H9 (cell line): ENCODE data around the gene SLC29A4. TPM values are rescaled to one million over a fixed set of nuclear protein-coding genes. Genes with fewer than 3 reads are reported as not detected.

Experiments
- DNase-seq: peaks from one replicate; pipeline ENCODE4 v3.0.0-alpha.2; 2017
- H2AFZ ChIP-seq: one replicate; pipeline ENCODE4 v1.6.1; 2013; ENCODE audit warnings: mild to moderate bottlenecking, low read length, control low read depth, moderate library complexity
- H2AK5ac ChIP-seq: 2 replicates; pipeline ENCODE4 v1.6.1; 2013; ENCODE audit warnings: low read length, control low read depth, mixed read lengths; ENCODE audit not compliant: insufficient read length
- H2BK120ac ChIP-seq: one replicate; pipeline ENCODE4 v1.6.1; 2013; ENCODE audit warnings: low read depth, mild to moderate bottlenecking, low read length, control low read depth, inconsistent platforms; ENCODE audit not compliant: poor library complexity, severe bottlenecking
- H2BK12ac ChIP-seq: 2 replicates; pipeline ENCODE4 v1.6.1; 2013; ENCODE audit warnings: low read length, control low read depth, mixed read lengths, low read depth; ENCODE audit not compliant: insufficient read length
- H2BK15ac ChIP-seq: 2 replicates; pipeline ENCODE4 v1.6.1; 2013; ENCODE audit warnings: low read depth, low read length, control low read depth
- H2BK20ac ChIP-seq: one replicate; pipeline ENCODE4 v1.6.1; 2013; ENCODE audit warnings: low read depth, mild to moderate bottlenecking, low read length, control low read depth, inconsistent platforms; ENCODE audit not compliant: poor library complexity, severe bottlenecking
- H2BK5ac ChIP-seq: 2 replicates; pipeline ENCODE4 v1.6.1; 2013; ENCODE audit warnings: low read length, control low read depth, mixed read lengths; ENCODE audit not compliant: insufficient read length
- H3K14ac ChIP-seq: 2 replicates; pipeline ENCODE4 v1.6.1; 2013; ENCODE audit warnings: low read length, control low read depth; ENCODE audit not compliant: insufficient read depth
- H3K18ac ChIP-seq: 2 replicates; pipeline ENCODE4 v1.6.1; 2013; ENCODE audit warnings: low read depth, mild to moderate bottlenecking, mixed read lengths, low read length, control low read depth; ENCODE audit not compliant: insufficient read length
- H3K23ac ChIP-seq: 2 replicates; pipeline ENCODE4 v1.6.1; 2013; ENCODE audit warnings: low read length, control low read depth, mixed read lengths, low read depth; ENCODE audit not compliant: insufficient read length
- H3K23me2 ChIP-seq: 2 replicates; pipeline ENCODE4 v1.6.1; 2013; ENCODE audit warnings: low read depth, mild to moderate bottlenecking, mixed read lengths, low read length, control low read depth; ENCODE audit not compliant: insufficient read length, poor library complexity, severe bottlenecking
- H3K27ac ChIP-seq: 2 replicates; pipeline ENCODE4 v1.5.1; 2013; ENCODE audit warnings: low read length, control low read depth, mixed read lengths, low read depth; ENCODE audit not compliant: insufficient read length
- H3K27me3 ChIP-seq: 2 replicates; pipeline ENCODE4 v1.6.1; 2013; ENCODE audit warnings: low read length, control low read depth, inconsistent platforms; ENCODE audit not compliant: insufficient read depth
- H3K4ac ChIP-seq: 2 replicates; pipeline ENCODE4 v1.6.1; 2013; ENCODE audit warnings: low read depth, mild to moderate bottlenecking, control low read depth, inconsistent platforms, low read length, moderate library complexity
- H3K4me1 ChIP-seq: 2 replicates; pipeline ENCODE4 v1.6.1; 2013; ENCODE audit warnings: low read length, control low read depth, inconsistent platforms; ENCODE audit not compliant: insufficient read depth
- H3K4me2 ChIP-seq: 2 replicates; pipeline ENCODE4 v1.6.1; 2013; ENCODE audit warnings: low read length, control low read depth, mixed read lengths; ENCODE audit not compliant: insufficient read length, insufficient read depth
- H3K56ac ChIP-seq: 2 replicates; pipeline ENCODE4 v1.6.1; 2013; ENCODE audit warnings: low read depth, mild to moderate bottlenecking, mixed read lengths, low read length, control low read depth; ENCODE audit not compliant: insufficient read length
- H3K79me1 ChIP-seq: 2 replicates; pipeline ENCODE4 v1.6.1; 2013; ENCODE audit warnings: low read depth, mild to moderate bottlenecking, moderate library complexity, low read length, control low read depth, inconsistent platforms; ENCODE audit not compliant: insufficient read depth, poor library complexity, severe bottlenecking
- H3K79me2 ChIP-seq: 2 replicates; pipeline ENCODE4 v1.6.1; 2013; ENCODE audit warnings: low read length, control low read depth, inconsistent platforms; ENCODE audit not compliant: insufficient read depth
- H3K9ac ChIP-seq: 2 replicates; pipeline ENCODE4 v1.6.1; 2013; ENCODE audit warnings: low read length, control low read depth, mixed read lengths; ENCODE audit not compliant: insufficient read length; ENCODE audit errors: extremely low read depth
- H3K9me3 ChIP-seq: one replicate; pipeline ENCODE4 v1.6.1; 2013; ENCODE audit warnings: low read depth, low read length, inconsistent platforms; ENCODE audit not compliant: control insufficient read depth
- H3T11ph ChIP-seq: one replicate; pipeline ENCODE4 v1.6.1; 2013; ENCODE audit warnings: mild to moderate bottlenecking, low read length, control low read depth, inconsistent platforms
- H4K20me1 ChIP-seq: one replicate; pipeline ENCODE4 v1.6.1; 2013; ENCODE audit not compliant: control insufficient read depth, insufficient read length, insufficient read depth
- H4K5ac ChIP-seq: 2 replicates; pipeline ENCODE4 v1.6.1; 2013; ENCODE audit warnings: low read depth, mild to moderate bottlenecking, mixed read lengths, low read length, control low read depth; ENCODE audit not compliant: insufficient read length
- H4K8ac ChIP-seq: replicated peaks from 2 replicates; pipeline ENCODE4 v1.6.1; 2013; ENCODE audit warnings: low read length, control low read depth, mixed read lengths, low read depth; ENCODE audit not compliant: insufficient read length
- H4K91ac ChIP-seq: 2 replicates; pipeline ENCODE4 v1.6.1; 2013; ENCODE audit warnings: low read depth, mild to moderate bottlenecking, moderate library complexity, mixed read lengths, low read length, control low read depth; ENCODE audit not compliant: insufficient read length
- H3K27ac Mint-ChIP-seq, 3 experiments: 2 replicates in 2 of 3; 3 replicates in 1 of 3; pipeline ENCODE4 v1.8.0; 2020 to 2021; ENCODE audit warnings: mixed read lengths in 3 of 3, mild to moderate bottlenecking in 1 of 3, moderate library complexity in 1 of 3
- H3K27me3 Mint-ChIP-seq: 2 replicates; pipeline ENCODE4 v1.8.0; 2021; ENCODE audit warnings: low read depth, mild to moderate bottlenecking, moderate library complexity, mixed read lengths
- H3K36me3 Mint-ChIP-seq, 3 experiments: 2 replicates in 2 of 3; 3 replicates in 1 of 3; pipeline ENCODE4 v1.8.0; 2020 to 2021; ENCODE audit warnings: low read depth in 3 of 3, mixed read lengths in 3 of 3; ENCODE audit not compliant: insufficient read depth in 1 of 3
- H3K4me1 Mint-ChIP-seq, 2 experiments: 2 replicates each; pipeline ENCODE4 v1.8.0; 2020; ENCODE audit warnings: mixed read lengths in 2 of 2
- H3K4me3 Mint-ChIP-seq, 2 experiments: 2 replicates in 1 of 2; 3 replicates in 1 of 2; pipeline ENCODE4 v1.8.0; 2020 to 2021; ENCODE audit warnings: mild to moderate bottlenecking in 2 of 2, mixed read lengths in 2 of 2, moderate library complexity in 1 of 2
- H3K9me3 Mint-ChIP-seq, 2 experiments: 2 replicates in 1 of 2; 3 replicates in 1 of 2; pipeline ENCODE4 v1.8.0; 2020; ENCODE audit warnings: mild to moderate bottlenecking in 2 of 2, mixed read lengths in 2 of 2, moderate library complexity in 1 of 2
- CTCF ChIP-seq: fragments of 200-600 bp; sonication (generic); conservative IDR thresholded peaks from 3 replicates; pipeline ENCODE4 v1.8.0; 2021; ENCODE audit warnings: antibody characterized with exemption, mild to moderate bottlenecking
- WGBS: extraction: QIAGEN DNeasy Blood & Tissue Kit; methylation state at CpG from one replicate; pipeline ENCODE4 v1.1.7; 2013; ENCODE audit warnings: missing lambda C conversion rate, low lambda C conversion rate, mixed read lengths; ENCODE audit not compliant: insufficient read length; ENCODE audit errors: extremely low coverage; 5-methylcytosine and 5-hydroxymethylcytosine counted together
- total RNA-seq: library from RNA; stranded (reverse); gene quantifications from 2 replicates; pipeline ENCODE4 v1.2.1, GENCODE V29; 2021

The SLC29A4 gene
- total RNA-seq, 1 experiment from 2014 or later, result 12.4 TPM

- WGBS, result no CpG with 5 or more reads among the region's 43 CpGs
- Histone ChIP-seq H3K56ac (no peak overlapping the region), H3T11ph (no peak overlapping the region), H4K8ac (no peak overlapping the region), H3K27ac (no peak overlapping the region), H2BK20ac (no peak overlapping the region), H4K20me1 (no peaks in the 10 kb centered on the region), H3K23ac (no peak overlapping the region), H2AK5ac (no peak overlapping the region), H3K9me3 (no peaks in the 10 kb centered on the region), H3K23me2 (no peaks in the 10 kb centered on the region), H3K4me2 (no peak overlapping the region), H3K79me2 (no peaks in the 10 kb centered on the region), H2BK15ac (no peak overlapping the region), H3K14ac (no peak overlapping the region), H4K91ac (no peak overlapping the region), H3K79me1 (no peaks in the 10 kb centered on the region), H2BK12ac (no peak overlapping the region), H4K5ac (no peak overlapping the region), H3K18ac (no peak overlapping the region), H2AFZ (no peak overlapping the region), H2BK120ac (no peak overlapping the region), H3K4ac (no peak overlapping the region), H3K9ac (no peak overlapping the region), H3K27me3 (no peaks in the 10 kb centered on the region), H3K4me1 (no peaks in the 10 kb centered on the region), H2BK5ac (no peak overlapping the region)
- H3K9me3 Mint-ChIP-seq, result peaks cover 12 to 13% of the 10 kb centered on the region in 2 experiments; a peak in 4 of 5 replicates
- peaks cover 0 to 8% of the 10 kb centered on the region in 2 experiments; a peak in 2 of 4 replicates for H3K4me1 Mint-ChIP-seq
- H3K4me3 Mint-ChIP-seq, result no peak overlapping the region
- DNase-seq, result peak; percentile 33
- peaks cover 0 to 12% (median 6%) of the 10 kb centered on the region in 3 experiments; a peak in 5 of 7 replicates for H3K36me3 Mint-ChIP-seq
- H3K27ac Mint-ChIP-seq, result no peak overlapping the region
- no peaks in the 10 kb centered on the region; the same call in none of the 2 replicates for H3K27me3 Mint-ChIP-seq
- no peak for TF ChIP-seq CTCF
Observed at GRCh38 chr7:5332579-5332978, 49.8 kb downstream of the SLC29A4 start.
